Lower leg skin (tissue), 4 donors: ENCODE results near the gene CCR5AS.

Source experiments
- DNase-seq, 2 donors: peaks; one replicate each; pipeline ENCODE4 v3.0.0-alpha.2; 2019; ENCODE audit warnings: low spot score in 2 of 2
- H3K4me3 ChIP-seq: fragments of 200-600 bp; sonication (generic); 2 replicates; pipeline ENCODE4 v1.5.1; 2017; ENCODE audit warnings: mild to moderate bottlenecking, low read depth; ENCODE audit not compliant: poor library complexity, severe bottlenecking
- POLR2A ChIP-seq, 2 donors: fragments of 450-650 bp; IDR thresholded peaks; one replicate each; pipeline ENCODE4 v1.6.1; 2016 to 2017; ENCODE audit warnings: antibody characterized with exemption in 2 of 2, mild to moderate bottlenecking in 1 of 2, moderate library complexity in 1 of 2
- WGBS, 2 donors: methylation state at CpG; one replicate each; pipeline ENCODE4 v1.1.5; 2018; 5-methylcytosine and 5-hydroxymethylcytosine counted together
- intact Hi-C: fragments of 100-400 bp; cut with DNase I; formaldehyde crosslinking; loops from one replicate; pipeline ENCODE4 v1.15.0; 2023; ENCODE audit warnings: low total_unique reads
- TF ChIP-seq, protein P1 (sequence below), 3 donors: fragments of 450-650 bp; IDR thresholded peaks; one replicate each; pipeline ENCODE4 v1.5.1; 2016; ENCODE audit warnings: antibody characterized with exemption in 3 of 3, mild to moderate bottlenecking in 3 of 3, moderate library complexity in 2 of 3

CCR5AS gene

DNA sequence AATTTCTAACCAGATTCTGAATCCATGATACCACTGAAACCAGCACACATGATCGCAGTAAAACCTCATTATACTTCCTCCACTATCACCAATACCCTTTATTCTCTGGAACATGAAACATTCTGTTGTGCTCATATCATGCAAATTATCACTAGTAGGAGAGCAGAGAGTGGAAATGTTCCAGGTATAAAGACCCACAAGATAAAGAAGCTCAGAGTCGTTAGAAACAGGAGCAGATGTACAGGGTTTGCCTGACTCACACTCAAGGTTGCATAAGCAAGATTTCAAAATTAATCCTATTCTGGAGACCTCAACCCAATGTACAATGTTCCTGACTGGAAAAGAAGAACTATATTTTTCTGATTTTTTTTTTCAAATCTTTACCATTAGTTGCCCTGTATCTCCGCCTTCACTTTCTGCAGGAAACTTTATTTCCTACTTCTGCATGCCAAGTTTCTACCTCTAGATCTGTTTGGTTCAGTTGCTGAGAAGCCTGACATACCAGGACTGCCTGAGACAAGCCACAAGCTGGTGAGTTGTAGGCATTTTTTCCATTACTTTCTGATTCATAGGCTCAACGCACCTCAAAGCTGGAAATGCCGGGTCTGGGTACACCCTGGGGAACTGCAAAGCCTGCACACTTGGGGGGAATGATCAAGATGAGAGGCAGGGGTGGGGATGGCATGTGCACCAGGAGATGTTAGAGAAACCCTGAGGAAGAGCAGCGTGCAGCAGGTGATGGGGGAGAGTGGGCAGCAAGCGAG lies 53.0 kb downstream of the CCR5AS start, which contains the start of gene CCR2:
Gene CCR2, plus strand, starts transcription at position 465 of the 764 bp plus-strand sequence. CDS start 3,417 bp downstream, outside the sequence.
- WGBS, 2 donors: 58 to 73% methylated on average over 7 of the region's 7 CpGs
- no peak within 1 kb of the TSS for H3K4me3 ChIP-seq
- DNase-seq: no peak
- intact Hi-C loops: no loop called here
- TF ChIP-seq, protein P1, sequence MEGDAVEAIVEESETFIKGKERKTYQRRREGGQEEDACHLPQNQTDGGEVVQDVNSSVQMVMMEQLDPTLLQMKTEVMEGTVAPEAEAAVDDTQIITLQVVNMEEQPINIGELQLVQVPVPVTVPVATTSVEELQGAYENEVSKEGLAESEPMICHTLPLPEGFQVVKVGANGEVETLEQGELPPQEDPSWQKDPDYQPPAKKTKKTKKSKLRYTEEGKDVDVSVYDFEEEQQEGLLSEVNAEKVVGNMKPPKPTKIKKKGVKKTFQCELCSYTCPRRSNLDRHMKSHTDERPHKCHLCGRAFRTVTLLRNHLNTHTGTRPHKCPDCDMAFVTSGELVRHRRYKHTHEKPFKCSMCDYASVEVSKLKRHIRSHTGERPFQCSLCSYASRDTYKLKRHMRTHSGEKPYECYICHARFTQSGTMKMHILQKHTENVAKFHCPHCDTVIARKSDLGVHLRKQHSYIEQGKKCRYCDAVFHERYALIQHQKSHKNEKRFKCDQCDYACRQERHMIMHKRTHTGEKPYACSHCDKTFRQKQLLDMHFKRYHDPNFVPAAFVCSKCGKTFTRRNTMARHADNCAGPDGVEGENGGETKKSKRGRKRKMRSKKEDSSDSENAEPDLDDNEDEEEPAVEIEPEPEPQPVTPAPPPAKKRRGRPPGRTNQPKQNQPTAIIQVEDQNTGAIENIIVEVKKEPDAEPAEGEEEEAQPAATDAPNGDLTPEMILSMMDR (IDR thresholded peaks at IDR 0.05): no peak
- no peak for TF ChIP-seq POLR2A (IDR thresholded peaks at IDR 0.05)

GRCh38 chr3:46353090-46353489 lies 53.8 kb downstream of the CCR5AS start:
- WGBS, 2 donors: 78 to 91% methylated on average over 4 of the region's 4 CpGs
- intact Hi-C loops: no loop called here
- no peak overlapping the region for H3K4me3 ChIP-seq
- no peak for DNase-seq
- TF ChIP-seq POLR2A (IDR thresholded peaks at IDR 0.05): no peak
- TF ChIP-seq, protein P1 (IDR thresholded peaks at IDR 0.05): no peak

- TF ChIP-seq, protein P1 (IDR thresholded peaks at IDR 0.05): no peak
- no peak for TF ChIP-seq POLR2A (IDR thresholded peaks at IDR 0.05)
- no peak for DNase-seq
- intact Hi-C loops: no loop called here
- WGBS, 2 donors: 90 to 91% methylated on average over 3 of the region's 3 CpGs
- H3K4me3 ChIP-seq: no peak overlapping the region
Measured at GRCh38 chr3:46351646-46352045, 55.2 kb downstream of the CCR5AS start.

- no peak overlapping the region for H3K4me3 ChIP-seq
- DNase-seq: no peak
- no peak for TF ChIP-seq POLR2A (IDR thresholded peaks at IDR 0.05)
- 68 to 69% methylated on average over 1 of the region's 1 CpG for WGBS, 2 donors
- intact Hi-C loops: no loop called here
Measured at GRCh38 chr3:46350262-46350565, 56.7 kb downstream of the CCR5AS start.

DNA sequence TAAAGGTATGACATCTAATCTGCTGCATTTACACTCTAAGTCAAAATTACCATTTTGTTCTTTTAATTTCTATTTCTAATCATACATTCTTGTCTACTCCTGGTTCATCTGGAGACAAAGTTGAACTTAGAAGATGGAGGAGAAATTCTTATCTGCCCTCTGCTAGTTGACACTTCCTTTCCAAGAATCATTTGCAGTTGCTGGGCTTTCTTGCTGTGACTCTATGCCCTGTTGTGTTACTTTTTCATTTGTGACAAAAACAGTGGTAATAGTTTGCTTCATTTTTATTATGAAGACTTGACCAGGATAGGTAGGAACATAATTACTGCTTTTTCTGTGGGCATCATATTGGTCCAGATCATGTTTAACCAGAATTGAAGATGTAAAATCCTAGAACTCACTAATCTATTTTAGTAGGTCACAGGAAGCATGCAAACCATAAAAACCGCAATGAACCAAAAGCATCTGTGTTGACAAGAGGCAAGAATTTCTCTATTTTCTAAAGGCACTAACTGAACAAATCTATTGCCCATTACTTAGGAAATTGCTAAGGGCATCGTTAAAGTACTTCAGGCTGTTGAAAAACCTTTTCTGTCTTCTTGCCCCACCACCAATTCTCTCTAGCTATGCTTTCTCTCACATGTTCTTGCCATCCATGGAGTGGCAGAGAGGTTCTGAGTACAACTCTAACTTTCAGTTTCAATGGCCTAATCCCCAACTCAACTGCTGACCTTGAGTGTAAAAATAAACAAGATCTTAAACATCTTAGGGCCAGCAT lies 57.2 kb downstream of the CCR5AS start:
- TF ChIP-seq, protein P1 (IDR thresholded peaks at IDR 0.05): no peak
- TF ChIP-seq POLR2A (IDR thresholded peaks at IDR 0.05): no peak
- intact Hi-C loops: no loop called here
- WGBS, 2 donors: 62 to 73% methylated on average over 2 of the region's 2 CpGs
- no peak for DNase-seq
- no peak overlapping the region for H3K4me3 ChIP-seq

DNA sequence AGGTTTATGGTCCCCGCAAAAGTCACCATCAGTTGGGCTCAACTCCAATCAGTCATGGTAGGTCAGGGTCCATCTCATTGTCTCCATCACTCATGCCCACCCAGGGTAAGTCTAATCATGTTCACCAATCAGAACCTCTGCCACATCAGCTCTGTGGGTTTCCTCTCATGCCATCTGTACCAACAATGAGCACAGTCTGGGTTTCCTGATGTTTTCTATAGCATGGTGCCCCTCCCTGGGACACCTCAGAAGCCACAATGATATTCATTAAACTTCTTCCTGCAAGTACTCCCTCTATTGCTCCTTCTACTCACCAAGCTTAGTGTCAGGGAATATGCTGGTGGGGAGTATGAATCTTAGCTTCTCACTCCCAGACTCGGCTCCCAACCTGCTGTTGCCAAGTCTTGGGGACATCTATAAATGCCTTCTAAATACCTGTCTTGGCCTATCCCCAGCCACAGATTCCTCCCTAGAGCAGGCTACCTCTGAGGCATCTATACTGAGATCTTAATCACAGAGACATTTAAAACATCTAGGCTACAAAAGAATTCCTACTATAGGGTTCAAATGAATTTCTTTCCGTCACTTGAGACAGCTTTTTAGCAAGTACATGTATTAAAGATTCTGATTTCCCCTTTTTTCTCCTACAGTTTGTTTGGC lies 57.9 kb downstream of the CCR5AS start:
- TF ChIP-seq, protein P1 (IDR thresholded peaks at IDR 0.05): no peak
- no peak for DNase-seq
- intact Hi-C loops: no loop called here
- WGBS, 2 donors: 79 to 80% methylated on average over 3 of the region's 3 CpGs
- no peak overlapping the region for H3K4me3 ChIP-seq
